Naive thymus-derived CD4-positive, alpha-beta T cell (primary cell): ENCODE measurements around the gene IFNK. TPM values are rescaled to one million over a fixed set of nuclear protein-coding genes. Genes with fewer than 3 reads are reported as not detected.
A peak's percentile ranks its signal among the peaks of the same experiment; 100 is the strongest.

Source experiments
- ATAC-seq: fragments of 150-1000 bp; cut with Tn5 transposase; 2 replicates; pipeline ENCODE4 v1.10.0; 2021; ENCODE audit warnings: mild to moderate bottlenecking, moderate library complexity
- CTCF ChIA-PET: fragments of 350-600 bp; sonication (Branson Sonifier 250); formaldehyde crosslinking; loops from one replicate; lab custom pipeline; 2021; ENCODE audit warnings: antibody characterized with exemption; lab: Charles Lee
- POLR2A ChIA-PET: fragments of 350-600 bp; sonication (Branson Sonifier 250); formaldehyde crosslinking; loops from one replicate; lab custom pipeline; 2021; ENCODE audit warnings: antibody characterized with exemption, inconsistent platforms; lab: Charles Lee
- DNase-seq, 9 donors: peaks; one replicate each; pipeline versions ENCODE4 v3.0.0 to v3.0.0-alpha.2; 2020 to 2022; ENCODE audit warnings: mixed read lengths in 1 of 9
- H3K27ac ChIP-seq: one replicate; pipeline ENCODE4 v1.7.0; 2013; ENCODE audit warnings: mild to moderate bottlenecking, low read depth, low read length, moderate library complexity
- H3K27me3 ChIP-seq, 2 donors: one replicate each; pipeline ENCODE4 v1.7.0; 2013; ENCODE audit warnings: low read length in 2 of 2, mild to moderate bottlenecking in 2 of 2, moderate library complexity in 2 of 2; ENCODE audit not compliant: control insufficient read depth in 2 of 2, insufficient read depth in 2 of 2
- H3K36me3 ChIP-seq, 3 experiments: 1 replicate in 2 of 3; 2 replicates in 1 of 3; pipeline ENCODE4 v1.7.0; 2013; ENCODE audit warnings: low read length in 3 of 3, mild to moderate bottlenecking in 3 of 3, moderate library complexity in 1 of 3; ENCODE audit not compliant: insufficient read depth in 3 of 3, control insufficient read depth in 2 of 3
- H3K4me1 ChIP-seq, 2 donors: one replicate each; pipeline ENCODE4 v1.7.0; 2013; ENCODE audit warnings: low read length in 2 of 2, mild to moderate bottlenecking in 2 of 2, moderate library complexity in 1 of 2; ENCODE audit not compliant: control insufficient read depth in 2 of 2, insufficient read depth in 2 of 2
- H3K4me3 ChIP-seq: 2 replicates; pipeline ENCODE4 v1.7.0; 2013; ENCODE audit warnings: mild to moderate bottlenecking, low read length
- H3K9me3 ChIP-seq, 3 experiments: 1 replicate in 2 of 3; 2 replicates in 1 of 3; pipeline ENCODE4 v1.7.0; 2013; ENCODE audit warnings: low read length in 3 of 3; ENCODE audit not compliant: control insufficient read depth in 2 of 3
- H3K27ac Mint-ChIP-seq, 9 donors: one replicate each; pipeline ENCODE4 v1.8.0; 2020 to 2022; ENCODE audit warnings: mixed read lengths in 9 of 9, mild to moderate bottlenecking in 8 of 9, moderate library complexity in 5 of 9, inconsistent platforms in 2 of 9
- H3K27me3 Mint-ChIP-seq, 5 donors: one replicate each; pipeline ENCODE4 v1.8.0; 2021 to 2022; ENCODE audit warnings: mixed read lengths in 5 of 5, mild to moderate bottlenecking in 1 of 5
- H3K36me3 Mint-ChIP-seq, 5 donors: one replicate each; pipeline ENCODE4 v1.8.0; 2020 to 2022; ENCODE audit warnings: mixed read lengths in 5 of 5, mild to moderate bottlenecking in 3 of 5, inconsistent platforms in 1 of 5
- H3K4me1 Mint-ChIP-seq, 7 donors: one replicate each; pipeline ENCODE4 v1.8.0; 2020 to 2022; ENCODE audit warnings: mixed read lengths in 7 of 7, mild to moderate bottlenecking in 3 of 7, inconsistent platforms in 1 of 7
- H3K4me3 Mint-ChIP-seq, 10 donors: one replicate each; pipeline ENCODE4 v1.8.0; 2020 to 2022; ENCODE audit warnings: mild to moderate bottlenecking in 10 of 10, mixed read lengths in 10 of 10, moderate library complexity in 6 of 10, inconsistent platforms in 2 of 10
- H3K9me3 Mint-ChIP-seq, 11 donors: one replicate each; pipeline ENCODE4 v1.8.0; 2020 to 2022; ENCODE audit warnings: mixed read lengths in 11 of 11, mild to moderate bottlenecking in 4 of 11, inconsistent platforms in 1 of 11, moderate library complexity in 1 of 11
- intact Hi-C, 2 donors: fragments of 100-400 bp; cut with micrococcal nuclease; formaldehyde crosslinking; loops; one replicate each; pipeline ENCODE4 v1.15.1; 2023
- polyA plus RNA-seq, 2 donors: library from polyadenylated mRNA; unstranded; fragments of 300-500 nt; fragmentation: Illumina TruSeq; gene quantifications; one replicate each; pipeline ENCODE4 v1.2.3, GENCODE V29; 2021
- total RNA-seq, 6 experiments: library from RNA in 5 of 6; stranded (reverse) in 5 of 6; gene quantifications; 1 replicate in 5 of 6; 2 replicates in 1 of 6; pipeline ENCODE4 v1.2.3 and lab custom pipeline; 2021 to 2026

Gene IFNK
- total and polyA plus RNA-seq, 7 experiments from 2014 or later, result not detected

DNA sequence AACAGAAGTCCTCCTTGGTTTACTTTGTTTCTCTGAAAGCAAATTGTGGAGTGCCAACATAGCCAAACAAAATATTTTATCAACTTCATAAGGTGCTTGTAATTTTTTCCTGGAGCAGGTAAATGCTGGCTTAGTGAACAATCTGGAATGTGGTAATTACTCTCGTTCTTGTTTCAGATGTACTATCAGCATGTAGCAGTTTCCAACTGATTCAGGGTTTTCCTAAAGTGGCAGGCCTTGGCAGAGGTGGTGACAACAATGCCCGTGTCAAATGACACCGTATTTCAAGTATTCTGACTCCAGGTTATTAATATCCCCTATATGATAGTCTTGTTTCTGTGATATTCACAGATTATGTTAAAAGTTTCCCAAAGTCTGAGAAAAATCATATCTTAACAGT is 48.0 kb downstream of the IFNK start:
- H3K4me3 ChIP-seq, result no peak overlapping the region
- peak overlapping the region; percentile 99 for H3K27ac ChIP-seq
- CTCF ChIA-PET, result no interaction called here
- Mint-ChIP-seq H3K36me3 (peaks cover 0 to 8% (median 2%) of the 10 kb centered on the region in 5 donors), H3K27me3 (peaks cover 0 to 2% (median 0%) of the 10 kb centered on the region in 5 donors), H3K4me3 (peak overlapping the region; percentile 91 to 98 (median 96)), H3K27ac (peak overlapping the region; percentile 96 to 100 (median 99)), H3K9me3 (peaks cover 0 to 6% (median 0%) of the 10 kb centered on the region in 11 donors), H3K4me1 (peaks cover 19 to 58% (median 43%) of the 10 kb centered on the region in 7 donors)
- POLR2A ChIA-PET, result interaction anchor here (1.2 to 1.9 kb wide), 3 partner anchors 9 to 679 kb away, joined by 3 to 6 read pairs (median 3); partner anchors contain the start of gene CAAP1
- no peaks in the 10 kb centered on the region for H3K27me3 ChIP-seq
- H3K4me1 ChIP-seq, result peaks cover 6 to 10% of the 10 kb centered on the region in 2 donors
- peaks cover 0 to 4% (median 0%) of the 10 kb centered on the region in 3 experiments for H3K36me3 ChIP-seq
- intact Hi-C loops, result loop anchor here (1.0 to 2.0 kb wide), 4 partner anchors 8 to 625 kb away; partner anchors contain the start of gene PLAA (in 1 of the 2)
- ATAC-seq (no peak), DNase-seq (no peak)
- no peaks in the 10 kb centered on the region for H3K9me3 ChIP-seq

DNA sequence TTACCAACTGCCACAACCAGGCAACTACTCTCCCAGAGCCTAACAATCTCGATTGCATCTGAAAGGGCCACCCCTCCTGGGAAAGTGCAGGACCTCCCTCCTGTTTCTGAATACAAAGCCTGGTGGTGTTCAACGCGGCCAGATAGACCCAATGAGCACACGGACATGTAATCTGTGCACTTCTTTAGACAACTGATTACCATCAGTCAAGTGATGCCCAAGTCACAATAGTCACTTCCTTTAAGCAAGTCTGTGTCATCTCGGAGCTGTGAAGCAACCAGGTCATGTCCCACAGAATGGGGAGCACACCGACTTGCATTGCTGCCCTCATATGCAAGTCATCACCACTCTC is 48.5 kb downstream of the IFNK start:
- intact Hi-C loops, result loop anchor here (1.0 to 2.0 kb wide), 4 partner anchors 8 to 626 kb away; partner anchors contain the start of gene PLAA (in 1 of the 2)
- H3K4me1 ChIP-seq, result peaks cover 6 to 10% of the 10 kb centered on the region in 2 donors
- Mint-ChIP-seq H3K27me3 (peaks cover 0 to 2% (median 0%) of the 10 kb centered on the region in 5 donors), H3K36me3 (peaks cover 0 to 4% (median 0%) of the 10 kb centered on the region in 5 donors), H3K4me1 (peaks cover 18 to 53% (median 38%) of the 10 kb centered on the region in 7 donors), H3K9me3 (peaks cover 0 to 6% (median 0%) of the 10 kb centered on the region in 11 donors), H3K4me3 (peak overlapping the region; percentile 91 to 98 (median 96)), H3K27ac (peak overlapping the region; percentile 96 to 100 (median 99))
- peak in 7 of 9 donors; percentile 27 to 73 (median 65) for DNase-seq
- ATAC-seq, result peak; percentile 45
- CTCF ChIA-PET, result no interaction called here
- H3K27me3 ChIP-seq, result no peaks in the 10 kb centered on the region
- peaks cover 0 to 4% (median 0%) of the 10 kb centered on the region in 3 experiments for H3K36me3 ChIP-seq
- POLR2A ChIA-PET, result interaction anchor here (1.2 to 1.9 kb wide), 5 partner anchors 10 to 680 kb away, joined by 3 to 14 read pairs (median 3); partner anchors contain the start of genes CAAP1 and IFT74
- no peaks in the 10 kb centered on the region for H3K9me3 ChIP-seq
- peak overlapping the region; percentile 79 for H3K4me3 ChIP-seq
- H3K27ac ChIP-seq, result peak overlapping the region; percentile 99

DNA sequence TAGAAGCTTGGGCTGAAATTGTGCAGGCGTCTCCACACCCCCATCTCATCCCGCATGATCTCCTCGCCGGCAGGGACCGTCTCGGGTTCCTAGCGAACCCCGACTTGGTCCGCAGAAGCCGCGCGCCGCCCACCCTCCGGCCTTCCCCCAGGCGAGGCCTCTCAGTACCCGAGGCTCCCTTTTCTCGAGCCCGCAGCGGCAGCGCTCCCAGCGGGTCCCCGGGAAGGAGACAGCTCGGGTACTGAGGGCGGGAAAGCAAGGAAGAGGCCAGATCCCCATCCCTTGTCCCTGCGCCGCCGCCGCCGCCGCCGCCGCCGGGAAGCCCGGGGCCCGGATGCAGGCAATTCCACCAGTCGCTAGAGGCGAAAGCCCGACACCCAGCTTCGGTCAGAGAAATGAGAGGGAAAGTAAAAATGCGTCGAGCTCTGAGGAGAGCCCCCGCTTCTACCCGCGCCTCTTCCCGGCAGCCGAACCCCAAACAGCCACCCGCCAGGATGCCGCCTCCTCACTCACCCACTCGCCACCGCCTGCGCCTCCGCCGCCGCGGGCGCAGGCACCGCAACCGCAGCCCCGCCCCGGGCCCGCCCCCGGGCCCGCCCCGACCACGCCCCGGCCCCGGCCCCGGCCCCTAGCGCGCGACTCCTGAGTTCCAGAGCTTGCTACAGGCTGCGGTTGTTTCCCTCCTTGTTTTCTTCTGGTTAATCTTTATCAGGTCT is 49.0 kb downstream of the IFNK start, which contains the start of gene C9orf72:
C9orf72 (minus strand) TSS at position 564 of the 716 bp plus-strand sequence. CDS start 6,361 bp downstream, outside the sequence.
- H3K4me3 ChIP-seq, result peak within 1 kb of the TSS; percentile 79
- no peaks in the 10 kb centered on the region for H3K9me3 ChIP-seq
- H3K4me3 Mint-ChIP-seq, result peak within 1 kb of the TSS; percentile 91 to 98 (median 97)
- H3K9me3 Mint-ChIP-seq, result peaks cover 0 to 8% (median 2%) of the 10 kb centered on the region in 11 donors
- peaks cover 16 to 49% (median 32%) of the 10 kb centered on the region in 7 donors for H3K4me1 Mint-ChIP-seq
- peaks cover 0 to 4% (median 0%) of the 10 kb centered on the region in 3 experiments for H3K36me3 ChIP-seq
- peaks cover 0 to 2% (median 0%) of the 10 kb centered on the region in 5 donors for H3K27me3 Mint-ChIP-seq
- peak within 1 kb of the TSS; percentile 96 to 100 (median 99) for H3K27ac Mint-ChIP-seq
- ATAC-seq (peak; percentile 86), DNase-seq (peak in 6 of 9 donors; percentile 64 to 91 (median 88))
- ChIA-PET POLR2A (interaction anchor here (1.2 to 1.9 kb wide), 5 partner anchors 10 to 680 kb away, joined by 3 to 14 read pairs (median 3); partner anchors contain the start of genes CAAP1 and IFT74), CTCF (no interaction called here)
- H3K27ac ChIP-seq, result peak within 1 kb of the TSS; percentile 99
- no peaks in the 10 kb centered on the region for H3K27me3 ChIP-seq
- peaks cover 6 to 10% of the 10 kb centered on the region in 2 donors for H3K4me1 ChIP-seq
- H3K36me3 Mint-ChIP-seq, result peaks cover 0 to 3% (median 0%) of the 10 kb centered on the region in 5 donors
- intact Hi-C loops, result loop anchor here (1.0 to 2.0 kb wide), 11 partner anchors 9 to 681 kb away; partner anchors contain the start of genes CAAP1 (in 2 of the 2), IFT74 (in 2 of the 2), PLAA (in 2 of the 2) and MOB3B (in 1 of the 2)

DNA sequence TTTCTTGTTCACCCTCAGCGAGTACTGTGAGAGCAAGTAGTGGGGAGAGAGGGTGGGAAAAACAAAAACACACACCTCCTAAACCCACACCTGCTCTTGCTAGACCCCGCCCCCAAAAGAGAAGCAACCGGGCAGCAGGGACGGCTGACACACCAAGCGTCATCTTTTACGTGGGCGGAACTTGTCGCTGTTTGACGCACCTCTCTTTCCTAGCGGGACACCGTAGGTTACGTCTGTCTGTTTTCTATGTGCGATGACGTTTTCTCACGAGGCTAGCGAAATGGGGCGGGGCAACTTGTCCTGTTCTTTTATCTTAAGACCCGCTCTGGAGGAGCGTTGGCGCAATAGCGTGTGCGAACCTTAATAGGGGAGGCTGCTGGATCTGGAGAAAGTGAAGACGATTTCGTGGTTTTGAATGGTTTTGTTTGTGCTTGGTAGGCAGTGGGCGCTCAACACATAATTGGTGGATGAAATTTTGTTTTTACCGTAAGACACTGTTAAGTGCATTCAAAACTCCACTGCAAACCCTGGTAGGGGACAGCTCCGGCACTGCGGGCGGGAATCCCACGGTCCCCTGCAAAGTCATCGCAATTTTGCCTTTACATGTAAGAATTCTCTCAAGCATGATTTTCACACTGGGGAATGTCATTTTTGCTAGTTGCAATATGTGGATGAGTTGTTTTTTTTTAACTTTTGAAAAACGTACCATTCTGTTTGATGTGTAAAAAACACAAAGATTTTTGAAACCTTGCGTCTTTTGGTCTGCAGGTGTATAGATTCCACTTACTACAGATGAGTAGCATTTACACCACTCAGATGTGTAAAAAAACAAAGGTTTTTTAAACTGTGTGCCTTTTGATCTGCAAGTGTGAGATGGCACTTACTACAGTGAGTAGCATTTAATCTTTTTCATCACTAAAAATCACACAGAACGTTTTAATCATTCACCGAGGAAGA is 49.8 kb downstream of the IFNK start:
- Histone ChIP-seq H3K27ac (peak overlapping the region; percentile 99), H3K36me3 (peaks cover 0 to 4% (median 0%) of the 10 kb centered on the region in 3 experiments), H3K4me1 (peaks cover 6 to 10% of the 10 kb centered on the region in 2 donors), H3K4me3 (peak overlapping the region; percentile 79), H3K9me3 (no peaks in the 10 kb centered on the region), H3K27me3 (no peaks in the 10 kb centered on the region)
- intact Hi-C loops, result loop anchor here (1.0 to 2.0 kb wide), 9 partner anchors 15 to 682 kb away; partner anchors contain the start of genes CAAP1 (in 2 of the 2), IFT74 (in 2 of the 2), PLAA (in 2 of the 2) and MOB3B (in 1 of the 2)
- peak overlapping the region; percentile 96 to 100 (median 99) for H3K27ac Mint-ChIP-seq
- H3K27me3 Mint-ChIP-seq, result peaks cover 0 to 4% (median 0%) of the 10 kb centered on the region in 5 donors
- CTCF ChIA-PET, result interaction anchor here (1.5 kb wide), 1 partner anchor 12 kb away, joined by 3 read pairs; no protein-coding TSS in a partner anchor
- POLR2A ChIA-PET, result interaction anchor here (0.7 to 1.9 kb wide), 6 partner anchors 11 to 681 kb away, joined by 3 to 14 read pairs (median 4); partner anchors contain the start of genes CAAP1 and IFT74
- H3K36me3 Mint-ChIP-seq, result peaks cover 0 to 7% (median 0%) of the 10 kb centered on the region in 5 donors
- peak overlapping the region; percentile 91 to 98 (median 97) for H3K4me3 Mint-ChIP-seq
- H3K4me1 Mint-ChIP-seq, result peaks cover 16 to 46% (median 32%) of the 10 kb centered on the region in 7 donors
- peak; percentile 87 for ATAC-seq
- peaks cover 2 to 14% (median 7%) of the 10 kb centered on the region in 11 donors for H3K9me3 Mint-ChIP-seq
- DNase-seq, result peak; percentile 74 to 99 (median 98)
